ENCODE results near the gene CROCC2.

The CROCC2 gene

DNA sequence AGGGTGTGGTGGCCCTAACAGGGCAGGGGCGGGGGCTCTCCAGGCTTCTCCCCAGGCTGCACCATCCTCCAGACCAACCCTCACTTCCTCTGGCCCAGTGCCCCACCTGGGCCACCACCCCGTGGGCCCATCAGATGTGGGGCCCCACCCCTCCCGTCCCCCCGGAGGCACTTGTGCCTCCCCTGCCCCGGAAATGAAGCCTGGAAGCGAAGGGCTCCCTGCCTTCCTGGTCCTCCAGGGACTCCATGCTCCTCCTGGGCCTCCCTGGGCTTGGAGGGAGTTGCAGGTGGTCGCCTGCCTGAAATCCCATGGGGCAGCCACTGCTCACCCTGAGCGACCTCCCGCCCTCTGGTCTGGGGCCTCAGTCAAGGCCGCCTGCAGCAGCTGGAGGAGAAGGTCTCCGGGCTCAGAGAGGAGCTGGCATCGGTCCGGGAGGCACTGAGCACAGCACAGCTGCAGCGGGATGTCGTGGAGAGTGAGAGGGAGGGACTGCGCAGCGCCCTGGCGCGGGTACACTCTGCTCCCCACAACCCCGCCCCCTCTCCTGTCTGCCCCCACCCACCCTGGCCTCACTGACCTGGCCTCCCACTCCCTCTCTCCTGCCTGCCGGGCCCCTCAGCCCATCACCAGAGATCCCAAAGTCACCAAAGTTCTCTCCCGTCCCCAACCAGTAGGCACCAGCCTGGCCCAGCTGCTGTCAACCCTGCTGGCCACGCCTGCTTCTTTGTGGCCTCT is 28.0 kb downstream of the CROCC2 start:
- Histone ChIP-seq H3K4me3 (ENCODE audit: insufficient read depth, low read length, poor library complexity, severe bottlenecking) (no peak overlapping the region), H3K27ac (ENCODE audit: low read depth, low read length) (no peak overlapping the region), H2AFZ (ENCODE audit: low read depth, low read length, severe bottlenecking) (no peak overlapping the region), H3K36me3 (ENCODE audit: low read length) (no peaks in the 10 kb centered on the region), H3K79me2 (ENCODE audit: insufficient read depth, low read length) (no peaks in the 10 kb centered on the region), H4K20me1 (ENCODE audit: low read depth, low read length) (no peaks in the 10 kb centered on the region), H3K9me2 (replicated peaks; ENCODE audit: insufficient read depth, low read length) (no peaks in the 10 kb centered on the region), H3K9ac (ENCODE audit: low read length) (no peak overlapping the region), H3K27me3 (ENCODE audit: low read length) (no peaks in the 10 kb centered on the region), H3K9me3 (ENCODE audit: insufficient read depth, low read length) (no peaks in the 10 kb centered on the region), H3K4me2 (ENCODE audit: low read depth, low read length, poor library complexity, severe bottlenecking) (no peak overlapping the region), H3F3A (ENCODE audit: insufficient read depth) (no peaks in the 10 kb centered on the region)
- no peak for TF ChIP-seq EZH2phosphoT487 (conservative IDR thresholded peaks at IDR 0.05; ENCODE audit: low read length)
- TF ChIP-seq, protein P1, sequence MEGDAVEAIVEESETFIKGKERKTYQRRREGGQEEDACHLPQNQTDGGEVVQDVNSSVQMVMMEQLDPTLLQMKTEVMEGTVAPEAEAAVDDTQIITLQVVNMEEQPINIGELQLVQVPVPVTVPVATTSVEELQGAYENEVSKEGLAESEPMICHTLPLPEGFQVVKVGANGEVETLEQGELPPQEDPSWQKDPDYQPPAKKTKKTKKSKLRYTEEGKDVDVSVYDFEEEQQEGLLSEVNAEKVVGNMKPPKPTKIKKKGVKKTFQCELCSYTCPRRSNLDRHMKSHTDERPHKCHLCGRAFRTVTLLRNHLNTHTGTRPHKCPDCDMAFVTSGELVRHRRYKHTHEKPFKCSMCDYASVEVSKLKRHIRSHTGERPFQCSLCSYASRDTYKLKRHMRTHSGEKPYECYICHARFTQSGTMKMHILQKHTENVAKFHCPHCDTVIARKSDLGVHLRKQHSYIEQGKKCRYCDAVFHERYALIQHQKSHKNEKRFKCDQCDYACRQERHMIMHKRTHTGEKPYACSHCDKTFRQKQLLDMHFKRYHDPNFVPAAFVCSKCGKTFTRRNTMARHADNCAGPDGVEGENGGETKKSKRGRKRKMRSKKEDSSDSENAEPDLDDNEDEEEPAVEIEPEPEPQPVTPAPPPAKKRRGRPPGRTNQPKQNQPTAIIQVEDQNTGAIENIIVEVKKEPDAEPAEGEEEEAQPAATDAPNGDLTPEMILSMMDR (IDR thresholded peaks at IDR 0.05; ENCODE audit: insufficient read depth, low read length, poor library complexity, severe bottlenecking) = no peak

DNA sequence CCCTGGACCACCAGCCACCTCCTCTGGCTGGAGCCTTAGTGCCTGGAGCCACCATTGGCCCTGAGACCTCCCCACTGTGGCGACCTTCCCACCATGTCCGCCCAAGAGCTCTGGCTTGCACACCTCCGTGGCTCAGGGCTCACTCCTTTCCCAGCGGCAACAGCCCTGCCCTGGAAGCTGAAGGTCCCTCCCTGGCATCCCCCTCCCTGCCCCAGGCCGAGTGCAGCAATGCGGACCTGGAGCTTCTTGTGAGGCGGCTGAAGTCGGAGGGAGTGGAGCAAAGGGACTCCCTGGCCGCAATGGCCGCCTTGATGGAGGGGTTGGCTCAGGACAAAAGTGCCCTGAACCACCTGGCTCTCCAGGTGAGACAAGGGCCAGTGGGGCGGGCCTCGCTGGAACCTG is 28.6 kb downstream of the CROCC2 start:
- TF ChIP-seq, protein P1 (IDR thresholded peaks at IDR 0.05; ENCODE audit: insufficient read depth, low read length, poor library complexity, severe bottlenecking) = no peak
- TF ChIP-seq EZH2phosphoT487 (conservative IDR thresholded peaks at IDR 0.05; ENCODE audit: low read length) = no peak
- H4K20me1 ChIP-seq (ENCODE audit: low read depth, low read length) = no peaks in the 10 kb centered on the region
- H3K9ac ChIP-seq (ENCODE audit: low read length) = no peak overlapping the region
- H3K9me2 ChIP-seq (replicated peaks; ENCODE audit: insufficient read depth, low read length) = no peaks in the 10 kb centered on the region
- H3K9me3 ChIP-seq (ENCODE audit: insufficient read depth, low read length) = no peaks in the 10 kb centered on the region
- no peaks in the 10 kb centered on the region for H3F3A ChIP-seq (ENCODE audit: insufficient read depth)
- H2AFZ ChIP-seq (ENCODE audit: low read depth, low read length, severe bottlenecking) = no peak overlapping the region
- H3K27me3 ChIP-seq (ENCODE audit: low read length) = no peaks in the 10 kb centered on the region
- H3K36me3 ChIP-seq (ENCODE audit: low read length) = no peaks in the 10 kb centered on the region
- H3K4me3 ChIP-seq (ENCODE audit: insufficient read depth, low read length, poor library complexity, severe bottlenecking) = no peak overlapping the region
- H3K27ac ChIP-seq (ENCODE audit: low read depth, low read length) = no peak overlapping the region
- H3K79me2 ChIP-seq (ENCODE audit: insufficient read depth, low read length) = no peaks in the 10 kb centered on the region
- no peak overlapping the region for H3K4me2 ChIP-seq (ENCODE audit: low read depth, low read length, poor library complexity, severe bottlenecking)

DNA sequence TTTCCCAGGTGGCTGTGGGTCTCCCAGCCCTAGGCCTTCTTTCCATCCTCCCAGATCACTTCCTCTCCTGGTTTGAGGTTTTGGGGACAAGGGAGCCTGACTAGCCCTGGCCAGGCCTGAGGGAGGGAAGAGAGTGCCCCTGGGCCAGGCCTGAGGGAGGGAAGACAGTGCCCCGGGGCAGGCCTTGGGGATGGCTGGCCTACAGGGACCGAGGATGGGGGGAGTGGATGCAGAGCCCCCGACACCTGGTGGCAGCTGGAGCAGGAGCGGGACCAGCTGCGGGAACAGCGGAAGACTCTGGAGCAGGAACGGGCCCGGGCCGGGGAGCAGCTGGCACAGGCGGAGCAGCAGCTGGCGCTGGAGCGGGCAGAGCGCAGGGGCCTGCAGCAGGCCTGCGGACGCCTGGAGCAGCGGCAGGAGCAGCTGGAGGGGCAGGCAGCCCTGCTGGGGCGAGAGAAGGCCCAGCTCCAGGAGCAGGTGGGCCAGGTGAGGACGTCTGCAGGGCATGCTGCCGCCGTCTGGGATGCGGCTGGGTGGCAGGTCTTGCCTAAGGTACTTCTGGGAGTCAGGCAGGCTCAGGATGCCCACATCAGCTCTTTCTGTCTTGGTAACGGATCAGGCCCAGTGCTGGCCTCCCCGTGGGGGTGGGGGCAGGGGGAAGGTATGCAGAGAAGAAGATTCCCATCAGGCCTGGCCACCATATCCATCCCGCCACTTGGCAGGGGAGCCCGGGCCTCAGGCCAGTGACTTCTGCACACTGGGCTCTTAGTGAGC is 29.2 kb downstream of the CROCC2 start:
- no peak overlapping the region for H3K4me3 ChIP-seq (ENCODE audit: insufficient read depth, low read length, poor library complexity, severe bottlenecking)
- no peaks in the 10 kb centered on the region for H3K36me3 ChIP-seq (ENCODE audit: low read length)
- no peaks in the 10 kb centered on the region for H3K9me3 ChIP-seq (ENCODE audit: insufficient read depth, low read length)
- H3K4me2 ChIP-seq (ENCODE audit: low read depth, low read length, poor library complexity, severe bottlenecking) = no peak overlapping the region
- H3K27ac ChIP-seq (ENCODE audit: low read depth, low read length) = no peak overlapping the region
- TF ChIP-seq, protein P1 (IDR thresholded peaks at IDR 0.05; ENCODE audit: insufficient read depth, low read length, poor library complexity, severe bottlenecking) = no peak
- no peak for TF ChIP-seq EZH2phosphoT487 (conservative IDR thresholded peaks at IDR 0.05; ENCODE audit: low read length)
- no peaks in the 10 kb centered on the region for H3F3A ChIP-seq (ENCODE audit: insufficient read depth)
- H3K79me2 ChIP-seq (ENCODE audit: insufficient read depth, low read length) = no peaks in the 10 kb centered on the region
- no peak overlapping the region for H2AFZ ChIP-seq (ENCODE audit: low read depth, low read length, severe bottlenecking)
- no peaks in the 10 kb centered on the region for H4K20me1 ChIP-seq (ENCODE audit: low read depth, low read length)
- no peak overlapping the region for H3K9ac ChIP-seq (ENCODE audit: low read length)
- H3K27me3 ChIP-seq (ENCODE audit: low read length) = no peaks in the 10 kb centered on the region
- H3K9me2 ChIP-seq (replicated peaks; ENCODE audit: insufficient read depth, low read length) = no peaks in the 10 kb centered on the region
